ENCODE measurements around the gene PLCG1. TPM values are rescaled to one million over a fixed set of nuclear protein-coding genes. Genes with fewer than 3 reads are reported as not detected.

The PLCG1 gene
- total RNA-seq, 6 experiments from 2014 or later = 9.5 to 22.6 (median 16.6) TPM

GRCh38 chr20:41150664-41151063 lies 13.3 kb downstream of the PLCG1 start:
- no peaks in the 10 kb centered on the region for H3K36me3 ChIP-seq
- peaks cover 0 to 6% (median 0%) of the 10 kb centered on the region in 4 donors for H3K4me1 ChIP-seq
- H3K27ac ChIP-seq = no peak overlapping the region
- no peak for TF ChIP-seq POLR2A (IDR thresholded peaks at IDR 0.05)
- TF ChIP-seq, protein P1, sequence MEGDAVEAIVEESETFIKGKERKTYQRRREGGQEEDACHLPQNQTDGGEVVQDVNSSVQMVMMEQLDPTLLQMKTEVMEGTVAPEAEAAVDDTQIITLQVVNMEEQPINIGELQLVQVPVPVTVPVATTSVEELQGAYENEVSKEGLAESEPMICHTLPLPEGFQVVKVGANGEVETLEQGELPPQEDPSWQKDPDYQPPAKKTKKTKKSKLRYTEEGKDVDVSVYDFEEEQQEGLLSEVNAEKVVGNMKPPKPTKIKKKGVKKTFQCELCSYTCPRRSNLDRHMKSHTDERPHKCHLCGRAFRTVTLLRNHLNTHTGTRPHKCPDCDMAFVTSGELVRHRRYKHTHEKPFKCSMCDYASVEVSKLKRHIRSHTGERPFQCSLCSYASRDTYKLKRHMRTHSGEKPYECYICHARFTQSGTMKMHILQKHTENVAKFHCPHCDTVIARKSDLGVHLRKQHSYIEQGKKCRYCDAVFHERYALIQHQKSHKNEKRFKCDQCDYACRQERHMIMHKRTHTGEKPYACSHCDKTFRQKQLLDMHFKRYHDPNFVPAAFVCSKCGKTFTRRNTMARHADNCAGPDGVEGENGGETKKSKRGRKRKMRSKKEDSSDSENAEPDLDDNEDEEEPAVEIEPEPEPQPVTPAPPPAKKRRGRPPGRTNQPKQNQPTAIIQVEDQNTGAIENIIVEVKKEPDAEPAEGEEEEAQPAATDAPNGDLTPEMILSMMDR (IDR thresholded peaks at IDR 0.05) = no peak
- no peak for DNase-seq
- whole genome bisulfite sequencing (ENCODE audit: insufficient coverage, low coverage, low lambda C conversion rate, missing lambda C conversion rate) = 51% methylated on average over 3 of the region's 3 CpGs
- no peaks in the 10 kb centered on the region for H3K27me3 ChIP-seq
- H3K4me3 ChIP-seq = no peak overlapping the region
- intact Hi-C loops (cut with DNase I) = no loop called here
- ATAC-seq = peak in 2 of 4 donors; percentile 4 to 29
- no peaks in the 10 kb centered on the region for H3K9me3 ChIP-seq

- no peaks in the 10 kb centered on the region for H3K9me3 ChIP-seq
- no peak overlapping the region for H3K27ac ChIP-seq
- ATAC-seq (no peak), DNase-seq (no peak)
- H3K4me3 ChIP-seq = no peak overlapping the region
- peaks cover 0 to 6% (median 0%) of the 10 kb centered on the region in 4 donors for H3K4me1 ChIP-seq
- WGBS (ENCODE audit: insufficient coverage, low coverage, low lambda C conversion rate, missing lambda C conversion rate) = 100% methylated on average over 2 of the region's 5 CpGs
- H3K36me3 ChIP-seq = no peaks in the 10 kb centered on the region
- TF ChIP-seq, protein P1 (IDR thresholded peaks at IDR 0.05) = no peak
- TF ChIP-seq POLR2A (IDR thresholded peaks at IDR 0.05) = no peak
- intact Hi-C loops (cut with DNase I) = no loop called here
- no peaks in the 10 kb centered on the region for H3K27me3 ChIP-seq
Measured at GRCh38 chr20:41151134-41151869, 14.0 kb downstream of the PLCG1 start.

GRCh38 chr20:41152108-41152757 lies 14.9 kb downstream of the PLCG1 start:
- no peaks in the 10 kb centered on the region for H3K36me3 ChIP-seq
- H3K9me3 ChIP-seq = no peaks in the 10 kb centered on the region
- WGBS (ENCODE audit: insufficient coverage, low coverage, low lambda C conversion rate, missing lambda C conversion rate) = 71% methylated on average over 5 of the region's 5 CpGs
- H3K27ac ChIP-seq = no peak overlapping the region
- TF ChIP-seq, protein P1 (IDR thresholded peaks at IDR 0.05) = no peak
- TF ChIP-seq POLR2A (IDR thresholded peaks at IDR 0.05) = no peak
- intact Hi-C loops (cut with DNase I) = no loop called here
- ATAC-seq (no peak), DNase-seq (peak in 1 of 3 donors; percentile 13)
- no peaks in the 10 kb centered on the region for H3K27me3 ChIP-seq
- peaks cover 0 to 6% (median 0%) of the 10 kb centered on the region in 4 donors for H3K4me1 ChIP-seq
- no peak overlapping the region for H3K4me3 ChIP-seq

GRCh38 chr20:41154436-41155176 lies 17.3 kb downstream of the PLCG1 start:
- H3K36me3 ChIP-seq = no peaks in the 10 kb centered on the region
- H3K27ac ChIP-seq = no peak overlapping the region
- H3K4me3 ChIP-seq = no peak overlapping the region
- WGBS (ENCODE audit: insufficient coverage, low coverage, low lambda C conversion rate, missing lambda C conversion rate) = 41% methylated on average over 4 of the region's 8 CpGs
- H3K9me3 ChIP-seq = no peaks in the 10 kb centered on the region
- H3K4me1 ChIP-seq = peaks cover 0 to 6% (median 0%) of the 10 kb centered on the region in 4 donors
- peak in 2 of 4 donors; percentile 13 to 41 for ATAC-seq
- peak in 1 of 3 donors; percentile 44 for DNase-seq
- H3K27me3 ChIP-seq = no peaks in the 10 kb centered on the region
- TF ChIP-seq POLR2A (IDR thresholded peaks at IDR 0.05) = no peak
- TF ChIP-seq, protein P1 (IDR thresholded peaks at IDR 0.05) = no peak
- intact Hi-C loops (cut with DNase I) = no loop called here
